HG03460 (cell line): ENCODE measurements around the gene AKT1.
A peak's percentile ranks its signal among the peaks of the same experiment; 100 is the strongest.
"Not testable (repeated sequence)": the region's sequence is repeated elsewhere in the genome, so short reads cannot be mapped to it uniquely, and the experiment has no call there.

Source experiments
- ATAC-seq: cut with Tn5 transposase; IDR thresholded peaks from one replicate; pipeline ENCODE4 v1.9.1; 2021; ENCODE audit not compliant: unreplicated experiment

The AKT1 gene

DNA sequence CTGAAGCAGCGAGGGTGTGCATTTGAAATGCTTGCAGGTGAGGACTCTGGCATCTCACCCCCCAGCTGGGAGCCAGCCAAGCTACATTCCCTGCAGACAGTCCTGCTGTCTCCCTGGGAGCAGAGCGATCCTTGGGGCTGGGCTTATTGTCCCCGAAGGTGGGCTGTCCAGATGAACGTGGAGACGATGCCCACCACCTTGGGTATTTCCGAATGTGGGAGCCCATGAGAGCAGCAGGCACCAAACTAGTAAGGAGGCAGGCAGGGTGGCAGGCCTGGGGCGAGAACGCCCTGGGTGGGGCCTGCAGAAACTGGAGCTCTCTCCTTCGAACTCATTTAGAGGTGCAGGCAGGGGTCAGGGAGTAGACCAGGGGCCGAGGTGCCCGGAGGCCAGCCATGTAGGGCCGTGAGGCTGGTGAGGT lies 23.8 kb upstream of the AKT1 start:
- no peak for ATAC-seq

DNA sequence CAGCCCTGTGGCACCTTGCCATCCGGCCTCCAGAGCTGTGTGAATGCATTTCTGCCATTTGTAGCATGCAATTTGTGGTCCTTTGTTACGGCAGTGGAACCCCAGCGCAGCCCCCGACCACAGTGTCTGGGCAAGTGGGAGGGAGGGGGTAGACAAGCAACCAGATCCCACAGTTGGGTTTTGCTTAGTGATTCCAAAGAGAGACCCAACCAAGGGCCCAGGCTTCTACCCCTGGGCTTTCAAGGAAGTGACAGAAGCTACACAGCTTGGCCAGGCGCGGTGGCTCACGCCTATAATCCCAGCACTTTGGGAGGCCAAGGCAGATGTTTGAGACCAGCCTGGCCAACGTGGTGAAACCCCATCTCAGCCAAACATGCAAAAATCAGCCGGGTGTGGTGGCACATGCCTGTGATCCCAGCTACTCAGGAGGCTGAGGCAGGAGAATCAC lies 23.2 kb upstream of the AKT1 start:
- ATAC-seq = no peak

DNA sequence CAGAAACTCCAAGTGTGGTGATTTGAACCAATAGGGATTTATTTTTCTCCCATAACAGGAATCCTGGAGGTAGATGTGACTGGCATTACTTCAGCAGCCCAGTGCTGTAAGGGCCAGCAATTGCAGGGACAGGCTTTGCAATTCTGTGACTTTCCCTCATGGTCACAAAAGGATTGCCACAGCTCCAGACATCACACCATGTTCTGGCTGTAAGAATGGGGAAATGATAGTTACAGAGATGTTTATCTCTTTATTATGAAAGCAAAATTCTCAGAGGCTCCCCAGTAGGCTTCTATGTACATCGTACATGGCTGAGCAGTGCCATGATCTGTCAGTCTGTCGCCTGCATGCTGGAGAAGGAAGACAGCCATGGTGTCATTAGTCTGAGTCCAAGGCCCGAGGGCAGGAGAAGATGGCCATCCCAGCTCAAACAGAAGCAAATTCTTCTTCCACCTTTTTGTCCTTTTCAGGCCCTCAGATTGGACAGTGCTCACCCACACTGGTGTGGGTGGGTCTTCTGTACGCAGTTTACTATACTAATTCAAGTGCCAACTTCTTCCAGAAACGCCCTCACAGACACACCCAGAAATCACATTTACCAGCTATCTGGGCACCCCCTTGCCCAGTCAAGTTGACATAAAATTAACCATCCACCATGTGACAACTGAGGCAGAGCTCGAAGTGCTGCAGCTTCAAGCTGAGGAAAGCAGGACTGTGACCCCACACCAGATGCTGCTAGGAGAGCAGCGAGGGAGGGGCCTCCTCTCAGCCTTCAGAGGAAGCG lies 22.6 kb upstream of the AKT1 start:
- no peak for ATAC-seq

DNA sequence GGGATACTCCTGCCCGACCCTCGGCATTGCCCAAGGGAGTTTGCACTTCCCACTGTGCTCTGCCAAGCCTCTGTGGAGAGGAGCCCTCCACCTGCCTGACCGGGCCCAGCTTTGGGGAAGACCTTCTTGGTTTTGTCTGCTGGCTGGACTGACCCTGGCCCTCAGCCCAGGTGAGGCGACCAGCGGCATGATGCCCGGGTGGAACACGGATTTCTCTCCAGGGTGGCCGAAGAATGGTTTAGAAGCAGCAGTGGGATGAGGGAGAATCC lies 21.0 kb upstream of the AKT1 start:
- no peak for ATAC-seq

DNA sequence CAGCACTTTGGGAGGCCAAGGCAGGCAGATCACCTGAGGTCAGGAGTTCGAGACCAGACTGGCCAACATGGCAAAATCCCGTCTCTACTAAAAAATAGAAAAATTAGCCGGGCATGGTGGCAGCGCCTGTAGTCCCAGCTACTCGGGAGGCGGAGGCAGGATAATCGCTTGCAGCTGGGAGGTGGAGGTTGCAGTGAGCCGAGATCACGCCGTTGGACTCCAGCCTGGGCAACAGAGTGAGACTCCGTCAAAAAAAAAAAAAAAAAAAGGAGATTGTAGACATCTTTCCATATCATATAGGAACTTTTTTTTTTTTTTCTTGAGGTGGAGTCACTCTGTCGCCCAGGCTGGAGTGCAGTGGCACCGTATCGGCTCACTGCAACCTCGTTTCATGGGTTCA lies 19.2 kb upstream of the AKT1 start:
- not testable (repeated sequence) for ATAC-seq

DNA sequence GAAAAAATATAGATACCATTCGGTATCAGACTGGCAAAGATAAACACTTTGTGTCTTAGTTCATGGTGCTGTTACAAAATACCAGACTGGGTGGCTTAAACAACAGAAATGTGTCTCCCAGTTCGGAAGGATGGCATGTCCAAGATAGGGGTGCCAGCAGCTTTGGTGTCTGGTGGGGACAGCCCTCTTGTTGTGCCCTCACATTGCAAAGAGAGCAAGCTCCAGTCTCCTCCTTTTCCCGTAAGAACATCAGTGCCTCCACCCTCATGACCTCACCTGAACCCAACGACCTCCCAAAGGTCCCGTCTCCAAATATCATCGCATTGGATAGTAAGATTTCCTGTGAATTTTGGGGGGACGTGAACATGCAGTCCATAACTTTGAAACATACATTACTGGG lies 17.7 kb upstream of the AKT1 start:
- ATAC-seq = no peak

DNA sequence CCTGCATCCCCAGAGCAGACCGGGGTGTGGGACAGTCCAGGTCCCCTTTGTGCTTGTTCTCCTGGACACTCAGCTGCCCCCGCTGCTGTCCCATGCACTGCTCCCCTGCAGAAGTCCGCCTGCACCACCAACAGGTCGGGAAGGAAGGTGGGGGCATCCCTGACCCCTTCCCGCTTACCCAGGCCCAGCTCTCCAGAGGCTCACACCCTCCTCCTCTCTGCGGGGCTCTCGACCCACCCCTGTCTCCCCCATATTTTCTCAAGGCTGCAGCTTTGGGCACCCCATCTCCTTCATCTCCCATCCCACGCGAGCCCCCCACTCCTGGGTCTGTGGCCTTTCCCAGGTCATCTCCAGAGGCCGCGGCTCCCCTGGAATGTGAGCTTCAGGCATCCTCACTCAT lies 14.8 kb upstream of the AKT1 start:
- no peak for ATAC-seq

DNA sequence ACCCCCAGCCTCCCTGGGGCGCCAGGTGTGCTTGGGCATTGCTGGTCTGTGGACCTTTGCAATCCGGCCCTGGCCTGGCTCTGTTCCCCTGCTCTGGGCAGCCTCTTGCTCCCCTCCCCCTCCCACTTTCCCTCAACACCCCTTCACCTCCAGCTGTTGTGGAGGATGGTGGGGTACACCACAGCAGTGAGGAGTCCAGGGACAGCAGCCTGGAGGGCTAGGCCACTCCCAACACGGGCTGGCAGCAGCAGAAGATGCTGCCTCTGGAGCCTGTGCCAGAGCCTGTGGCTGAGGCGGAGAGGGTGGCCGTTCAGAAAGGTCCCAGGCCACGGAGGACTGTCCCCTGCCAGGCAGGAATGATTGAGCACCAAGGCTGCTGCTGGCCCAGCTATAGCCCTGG lies 12.9 kb upstream of the AKT1 start:
- ATAC-seq = no peak

DNA sequence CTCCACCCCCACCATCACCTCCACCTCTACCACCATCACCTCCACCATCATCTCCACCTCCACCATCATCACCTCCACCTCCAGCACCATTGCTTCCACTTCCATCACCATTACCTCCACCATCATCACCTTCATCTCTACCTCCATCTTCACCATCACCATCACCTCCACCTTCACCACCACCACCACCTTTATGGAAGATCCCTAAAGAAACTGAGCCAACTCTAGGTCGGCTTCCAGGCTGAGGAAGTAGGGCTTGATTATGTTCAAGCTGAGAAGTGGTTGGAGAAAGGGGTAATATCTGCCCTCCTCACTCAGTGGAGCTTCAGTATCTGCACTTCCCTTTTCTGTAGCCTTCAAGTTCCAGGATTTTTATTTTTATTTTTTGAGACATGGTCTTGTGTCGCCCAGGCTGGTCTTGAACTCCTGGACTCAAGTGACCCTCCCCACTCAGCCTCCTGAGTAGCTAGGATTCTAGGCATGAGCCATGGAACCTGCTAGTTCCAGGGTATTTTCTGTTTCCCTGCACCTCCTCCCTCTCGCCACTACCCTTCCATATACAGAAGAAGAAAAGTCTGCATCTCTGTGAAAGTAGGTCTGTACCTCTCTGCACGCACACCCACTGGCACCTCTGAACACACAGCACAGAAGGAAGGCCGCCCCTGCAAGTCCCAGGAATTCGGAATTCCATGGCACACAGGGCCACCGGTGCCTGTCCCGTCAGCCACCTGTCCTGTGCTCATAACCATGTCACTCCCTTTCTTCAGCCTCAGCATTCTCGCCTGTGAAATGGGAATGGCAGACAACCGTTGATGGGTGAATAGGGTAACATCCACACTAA lies 11.3 kb upstream of the AKT1 start:
- ATAC-seq = no peak

DNA sequence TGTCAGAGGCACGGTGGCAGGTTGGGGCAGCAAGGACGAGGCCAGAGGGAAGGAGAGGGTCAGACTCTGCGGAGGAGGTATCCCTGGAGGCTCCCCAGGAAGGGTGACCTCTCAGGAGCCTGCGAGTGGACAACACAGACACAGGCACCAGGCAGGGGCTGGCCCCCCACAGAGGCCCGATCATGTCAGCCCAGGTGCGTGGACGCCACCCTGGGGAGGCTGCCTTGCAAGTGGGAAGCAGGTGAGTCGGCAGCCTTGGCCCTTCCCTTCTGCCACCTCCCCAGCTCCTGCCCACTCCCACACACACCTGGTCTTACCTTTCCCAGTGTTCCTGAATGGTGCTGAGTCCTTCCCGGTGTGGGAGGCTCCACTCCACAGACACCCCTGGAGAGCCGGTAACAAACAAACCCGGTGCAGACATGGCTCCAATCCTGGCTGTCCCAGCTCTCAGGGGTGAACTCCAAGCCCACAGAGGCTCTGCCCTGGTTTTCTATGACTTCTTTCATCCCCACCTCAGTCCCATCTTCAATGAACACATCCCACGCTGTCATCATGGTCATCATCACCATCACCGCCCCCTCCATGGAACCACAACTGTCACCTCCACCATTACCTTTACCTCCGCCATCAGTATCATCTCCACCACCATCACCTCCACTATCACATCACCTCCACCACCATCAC lies 10.5 kb upstream of the AKT1 start:
- no peak for ATAC-seq

DNA sequence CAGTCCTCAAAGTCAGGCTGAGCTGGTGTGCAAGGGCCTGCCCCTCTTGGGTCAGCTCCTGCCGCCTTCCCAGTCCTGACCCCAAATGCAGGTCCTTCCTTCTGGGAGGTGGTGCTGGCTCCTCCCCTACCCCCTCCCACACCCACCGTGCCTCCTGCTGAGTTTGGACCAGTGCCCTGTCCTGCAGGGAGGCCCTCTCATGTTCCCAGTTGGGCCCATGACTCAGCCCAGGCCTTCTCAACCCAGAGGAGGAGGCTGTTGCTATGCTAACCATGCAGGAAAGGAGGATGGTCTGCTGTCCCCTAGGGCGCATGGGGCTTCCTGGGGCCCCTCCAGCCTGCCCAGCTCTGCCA lies 9.8 kb upstream of the AKT1 start:
- ATAC-seq = no peak

DNA sequence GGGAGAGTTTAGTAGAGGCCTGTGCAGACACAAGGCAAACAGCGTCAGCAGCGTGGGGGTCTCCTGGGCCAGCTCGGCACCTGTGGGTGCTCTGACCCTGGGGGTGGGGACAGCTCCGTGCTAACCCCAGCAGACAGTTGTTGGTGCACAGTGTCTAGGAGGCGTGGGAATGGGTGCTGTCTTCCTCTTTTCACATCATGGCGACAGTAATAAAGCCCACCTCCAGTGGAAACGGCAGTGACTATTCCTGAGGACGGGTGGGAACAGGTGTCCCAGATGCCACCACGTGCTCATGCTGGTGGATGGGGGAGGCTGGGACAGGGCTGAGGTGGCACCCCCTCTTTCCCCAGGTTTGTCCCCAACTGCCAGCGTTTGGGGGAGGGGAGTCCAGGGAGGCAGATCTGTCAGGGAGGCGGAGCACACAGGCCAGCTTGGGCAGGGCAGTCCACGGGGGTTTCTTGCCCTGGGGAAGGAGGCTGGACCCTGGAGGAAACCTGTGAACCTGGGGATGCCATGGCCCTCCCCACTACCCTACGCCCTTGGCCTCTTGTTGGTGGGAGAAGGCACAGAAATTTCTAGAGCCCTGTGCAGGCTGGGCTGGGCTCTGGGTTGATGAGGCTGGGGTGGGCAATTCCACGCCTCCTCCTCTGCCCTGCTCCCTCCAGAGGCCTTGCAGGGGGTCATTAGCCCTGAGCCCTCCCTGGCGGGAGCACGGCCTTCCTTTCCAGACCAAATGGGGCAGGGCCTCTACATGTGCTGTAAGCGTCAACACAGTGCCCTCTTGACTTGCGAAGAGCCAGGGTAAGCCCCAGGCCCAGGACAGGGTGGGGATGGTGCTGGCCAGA lies 9.2 kb upstream of the AKT1 start:
- no peak for ATAC-seq

DNA sequence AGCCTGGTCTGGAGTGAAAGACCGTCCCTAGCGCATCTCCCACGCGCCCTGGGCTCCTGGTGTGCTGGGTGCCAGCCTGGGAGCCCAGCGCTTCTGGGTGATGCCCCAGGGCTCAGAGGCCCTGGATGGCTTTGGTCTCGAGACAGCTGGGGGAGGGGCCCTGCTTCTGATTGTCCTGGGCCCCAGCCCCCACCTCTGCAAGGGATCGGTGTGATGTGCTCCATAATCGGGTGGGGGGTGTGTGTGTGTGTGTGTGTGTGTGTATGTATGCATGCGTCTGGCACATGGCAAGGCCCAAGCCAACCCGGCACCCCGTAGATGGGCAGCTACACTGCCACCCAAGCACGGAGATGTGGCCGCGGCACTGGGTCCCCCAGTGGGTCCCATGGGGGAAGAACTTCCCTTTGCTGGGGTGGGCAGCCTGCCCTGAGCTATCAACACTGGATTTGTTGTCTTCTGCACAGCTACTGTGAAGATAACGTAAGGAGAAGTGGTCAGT lies 8.4 kb upstream of the AKT1 start:
- no peak for ATAC-seq

DNA sequence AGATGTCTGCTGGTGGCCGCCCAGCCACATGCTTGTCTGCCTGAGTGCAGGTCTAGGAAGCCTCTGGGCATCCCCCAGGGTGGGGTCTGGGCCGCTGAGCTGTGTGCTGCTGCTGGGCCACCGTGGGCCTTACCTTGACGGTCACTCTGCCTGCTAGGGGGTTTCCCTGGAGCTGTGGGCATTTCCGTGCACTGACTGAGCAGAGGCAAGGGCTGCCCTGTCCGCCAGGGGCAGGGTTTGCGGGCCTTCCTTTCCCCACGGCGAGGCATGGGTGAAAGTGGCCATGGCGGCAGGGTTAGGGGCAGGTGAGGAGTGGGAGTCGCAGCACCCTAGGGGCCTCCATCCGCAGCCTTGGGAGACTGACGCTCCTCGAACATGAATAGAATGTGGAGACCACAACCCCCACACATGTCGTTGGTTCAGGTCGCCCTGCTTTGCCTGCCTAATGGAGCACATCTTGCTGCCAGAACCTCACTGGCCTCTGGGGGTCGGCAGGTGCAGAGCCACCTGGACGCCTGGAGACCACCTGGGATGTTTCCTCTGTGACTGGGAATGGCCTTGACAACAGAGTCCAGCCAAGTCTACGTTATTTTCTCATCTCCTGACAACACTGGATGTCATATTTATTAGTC lies 7.8 kb upstream of the AKT1 start:
- ATAC-seq = no peak

DNA sequence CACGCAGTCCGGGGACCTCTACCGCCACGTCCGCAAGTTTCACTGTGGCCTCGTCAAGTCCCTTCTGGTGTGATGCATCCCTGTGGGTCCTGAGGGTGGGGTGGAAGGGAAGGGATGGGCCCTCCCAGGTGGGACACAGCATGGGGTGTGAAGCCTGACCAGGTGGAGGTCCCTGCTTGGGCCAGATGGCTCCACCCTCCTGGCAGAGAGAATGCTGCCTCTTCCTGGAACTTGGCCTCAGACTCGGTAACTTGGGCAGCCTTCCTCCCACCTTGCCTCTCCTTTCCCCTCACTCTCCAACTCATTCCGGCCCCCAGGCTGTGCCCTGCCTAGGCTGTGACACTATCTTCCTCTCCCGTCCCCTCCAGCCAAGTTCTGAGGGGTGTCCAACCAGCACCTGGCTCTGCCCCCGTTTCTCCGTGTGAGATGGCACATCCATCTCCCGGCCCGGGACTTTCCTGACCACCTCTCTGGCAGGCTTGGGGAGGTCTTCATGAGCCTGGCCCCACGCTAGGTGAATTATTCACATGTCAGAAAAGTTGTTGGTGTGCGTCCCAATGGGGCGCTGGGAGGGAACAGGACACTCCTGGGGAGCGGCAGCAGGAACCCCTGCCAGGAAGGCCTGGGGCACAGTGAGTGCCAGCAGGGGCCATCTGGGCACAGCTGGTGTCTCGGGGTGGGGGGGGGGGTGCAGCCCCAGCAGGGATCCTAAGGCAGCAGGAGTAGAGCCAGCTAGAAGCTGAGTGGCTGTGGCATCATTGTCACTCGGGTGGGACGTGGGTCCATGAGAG lies 7.0 kb upstream of the AKT1 start:
- no peak for ATAC-seq

DNA sequence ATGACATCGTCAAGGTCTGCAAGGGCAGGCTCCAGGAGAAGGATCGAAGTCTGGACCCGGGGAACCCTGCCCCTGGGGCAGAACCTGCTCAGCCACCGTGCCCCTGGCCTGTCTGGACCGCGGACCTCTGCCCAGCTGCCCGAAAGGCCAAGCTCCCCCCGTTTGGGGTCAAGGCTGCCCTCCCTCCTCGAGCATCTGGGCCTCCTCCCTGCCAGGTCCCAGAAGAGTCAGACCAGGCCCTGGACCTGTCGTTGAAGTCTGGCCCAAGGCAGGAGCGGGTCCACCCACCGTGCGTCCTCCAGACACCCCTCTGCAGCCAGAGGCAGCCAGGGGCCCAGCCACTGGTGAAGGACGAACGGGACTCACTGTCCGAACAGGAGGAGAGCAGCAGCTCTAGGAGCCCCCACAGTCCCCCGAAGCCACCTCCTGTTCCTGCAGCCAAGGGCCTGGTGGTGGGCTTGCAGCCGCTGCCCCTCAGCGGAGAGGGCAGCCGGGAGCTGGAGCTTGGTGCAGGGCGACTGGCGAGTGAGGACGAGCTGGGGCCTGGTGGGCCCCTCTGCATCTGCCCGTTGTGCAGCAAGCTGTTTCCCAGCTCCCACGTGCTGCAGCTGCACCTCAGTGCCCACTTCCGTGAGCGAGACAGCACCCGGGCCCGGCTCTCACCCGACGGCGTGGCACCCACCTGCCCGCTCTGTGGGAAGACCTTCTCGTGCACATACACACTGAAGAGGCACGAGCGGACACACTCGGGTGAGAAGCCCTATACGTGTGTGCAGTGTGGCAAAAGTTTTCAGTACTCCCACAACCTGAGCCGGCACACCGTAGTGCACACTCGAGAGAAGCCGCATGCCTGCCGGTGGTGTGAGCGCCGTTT lies 6.2 kb upstream of the AKT1 start:
- ATAC-seq = no peak

DNA sequence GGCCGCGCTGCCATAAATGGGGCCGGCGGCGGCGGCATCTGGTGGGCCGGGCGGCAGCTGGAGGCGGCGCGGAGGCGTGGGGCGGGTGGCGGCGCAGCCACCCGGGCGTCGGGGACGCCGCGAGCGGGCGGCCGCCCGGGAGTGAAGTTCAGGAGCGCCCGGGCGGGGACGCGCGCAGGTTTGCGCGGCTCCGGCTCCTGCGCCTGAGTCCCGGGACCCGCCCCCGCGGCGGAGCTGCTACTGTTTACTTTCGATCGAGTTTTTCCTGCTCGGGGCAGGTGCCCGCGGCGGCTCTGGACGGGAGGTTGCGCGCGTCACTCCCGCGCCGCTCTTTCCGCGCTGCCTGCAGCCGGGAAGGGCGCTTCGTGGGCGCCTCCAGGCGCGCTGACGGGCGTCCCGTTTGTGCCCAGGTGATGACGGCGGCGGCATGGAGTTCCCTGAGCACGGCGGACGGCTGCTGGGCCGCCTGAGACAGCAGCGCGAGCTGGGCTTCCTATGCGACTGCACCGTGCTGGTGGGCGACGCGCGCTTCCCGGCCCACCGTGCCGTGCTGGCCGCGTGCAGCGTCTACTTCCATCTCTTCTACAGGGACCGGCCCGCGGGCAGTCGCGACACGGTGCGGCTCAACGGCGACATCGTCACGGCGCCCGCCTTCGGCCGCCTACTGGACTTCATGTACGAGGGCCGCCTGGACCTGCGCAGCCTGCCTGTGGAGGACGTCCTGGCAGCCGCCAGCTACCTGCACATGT lies 5.4 kb upstream of the AKT1 start, which contains the start of gene ZBTB42:
TSS of gene ZBTB42 (plus strand) at position 331 of the 749 bp plus-strand sequence. CDS start at position 428, 97 bp downstream.
- ATAC-seq = peak; percentile 29
